Adrenal gland (tissue), 12 donors: ENCODE data around the gene DZANK1. TPM values are rescaled to one million over a fixed set of nuclear protein-coding genes. Genes with fewer than 3 reads are reported as not detected.

ENCODE experiments used
- DNase-seq, 7 donors: peaks; one replicate each; pipeline ENCODE4 v3.0.0-alpha.2; 2019 to 2020
- H3K27ac ChIP-seq, 5 donors: fragments of 200-600 bp; sonication (generic) in 4 of 5; 1 replicate in 3 of 5; 2 replicates in 2 of 5; pipeline versions ENCODE4 v1.5.1 to v1.8.0; 2016 to 2020; ENCODE audit warnings: mild to moderate bottlenecking in 1 of 5
- H3K27me3 ChIP-seq: fragments of 200-600 bp; 2 replicates; pipeline ENCODE4 v1.8.0; 2021
- H3K36me3 ChIP-seq, 2 donors: fragments of 200-600 bp; replicated peaks in 1 of 2; 1 replicate in 1 of 2; 2 replicates in 1 of 2; pipeline versions ENCODE4 v1.5.1 to v1.8.0; 2018 to 2022
- H3K4me1 ChIP-seq, 2 donors: fragments of 200-600 bp; replicated peaks in 1 of 2; 1 replicate in 1 of 2; 2 replicates in 1 of 2; pipeline versions ENCODE4 v1.5.1 to v1.8.0; 2018 to 2021
- H3K4me3 ChIP-seq, 4 donors: fragments of 200-600 bp; sonication (generic) in 3 of 4; one replicate each; pipeline ENCODE4 v1.5.1; 2016 to 2018
- H3K9me3 ChIP-seq, 3 donors: fragments of 200-600 bp; sonication (generic) in 1 of 3; replicated peaks in 1 of 3; 1 replicate in 2 of 3; 2 replicates in 1 of 3; pipeline versions ENCODE4 v1.5.1 to v1.8.0; 2016 to 2021
- POLR2A ChIP-seq, 2 donors: fragments of 450-650 bp; IDR thresholded peaks; one replicate each; pipeline ENCODE4 v1.6.1; 2017; ENCODE audit warnings: antibody characterized with exemption in 2 of 2, mild to moderate bottlenecking in 2 of 2, moderate library complexity in 1 of 2
- WGBS, 4 donors: extraction: QIAGEN DNeasy Blood & Tissue Kit in 2 of 4; methylation state at CpG; one replicate each; pipeline versions ENCODE4 v1.1.5 to v1.1.7; 2013 to 2017; 5-methylcytosine and 5-hydroxymethylcytosine counted together
- intact Hi-C, 2 donors: fragments of 100-400 bp; cut with DNase I; formaldehyde crosslinking; loops; one replicate each; pipeline versions ENCODE4 v1.14.1 to v1.15.0; 2022 to 2023
- polyA plus RNA-seq, 3 donors: library from polyadenylated mRNA; stranded (reverse); fragments of 200-250 nt in 2 of 3; fragments of 350-450 nt in 1 of 3; fragmentation: Illumina TruSeq in 1 of 3; extraction: RNeasy Lipid Tissue Mini Kit (QIAGEN cat#74804) in 1 of 3; gene quantifications; one replicate each; pipeline ENCODE4 v1.2.3, GENCODE V29; 2013 to 2014
- total RNA-seq, 9 donors: library from RNA; depleted of rRNA in 4 of 9; stranded (reverse); fragments of >200 nt in 4 of 9; fragments of 120-200 nt in 1 of 9; fragmentation: NEBNext Ultra II Directional in 1 of 9; extraction: Animal tissue kit (Norgen Biotek cat#: 25700) in 1 of 9; gene quantifications; one replicate each; pipeline versions ENCODE4 v1.1.0 to v1.2.4, GENCODE V29; 2013 to 2023
- TF ChIP-seq, protein P1 (sequence below), 6 experiments: fragments of 450-650 bp in 4 of 6; fragments of 200-600 bp in 2 of 6; sonication (generic) in 1 of 6; IDR thresholded peaks; 1 replicate in 5 of 6; 2 replicates in 1 of 6; pipeline versions ENCODE4 v1.5.1 to v1.8.0; 2016 to 2021; ENCODE audit warnings: antibody characterized with exemption in 6 of 6, mild to moderate bottlenecking in 2 of 6, moderate library complexity in 1 of 6
- donor health status: healthy with polysubstance abuse.
- donor health status: Bipolar disorder and iron deficiency.
- donor health status: DM: yes; HTN: yes; CAD: no.
- donor health status: DM: no; HTN: no; CAD: no.
- donor health status: DM: no; HTN: no; CAD: no.
- donor health status: DM: yes; HTN: yes; CAD: no.

Gene DZANK1
- total and polyA plus RNA-seq, 12 donors, result 1.3 to 5.7 (median 3.0) TPM

DNA sequence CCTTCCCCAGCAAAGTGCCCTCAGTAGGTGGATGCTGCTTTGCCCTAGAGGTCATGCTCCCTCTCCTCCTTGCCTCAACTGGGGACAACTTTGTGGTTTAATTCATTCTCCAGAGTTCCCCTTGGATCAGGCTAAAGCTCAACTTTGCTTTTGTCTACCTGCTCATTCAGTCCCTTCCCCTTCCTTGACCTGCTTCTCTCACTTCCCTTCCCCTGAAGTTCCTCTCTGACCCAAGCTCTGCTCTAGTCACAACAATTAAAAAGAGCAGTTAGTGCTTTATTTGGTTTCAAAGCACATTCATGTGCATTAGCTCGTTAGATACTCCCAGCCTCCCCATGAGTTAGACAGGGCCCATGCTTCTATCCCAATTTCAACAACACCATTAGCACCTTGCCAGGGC is 71.3 kb downstream of the DZANK1 start:
- no peak overlapping the region for H3K4me3 ChIP-seq
- 68 to 80% (median 74%) methylated on average over 1 of the region's 1 CpG for WGBS, 4 donors
- no peak overlapping the region for H3K27ac ChIP-seq
- H3K36me3 ChIP-seq, result no peaks in the 10 kb centered on the region
- H3K9me3 ChIP-seq, result no peaks in the 10 kb centered on the region
- H3K27me3 ChIP-seq, result no peaks in the 10 kb centered on the region
- TF ChIP-seq, protein P1, sequence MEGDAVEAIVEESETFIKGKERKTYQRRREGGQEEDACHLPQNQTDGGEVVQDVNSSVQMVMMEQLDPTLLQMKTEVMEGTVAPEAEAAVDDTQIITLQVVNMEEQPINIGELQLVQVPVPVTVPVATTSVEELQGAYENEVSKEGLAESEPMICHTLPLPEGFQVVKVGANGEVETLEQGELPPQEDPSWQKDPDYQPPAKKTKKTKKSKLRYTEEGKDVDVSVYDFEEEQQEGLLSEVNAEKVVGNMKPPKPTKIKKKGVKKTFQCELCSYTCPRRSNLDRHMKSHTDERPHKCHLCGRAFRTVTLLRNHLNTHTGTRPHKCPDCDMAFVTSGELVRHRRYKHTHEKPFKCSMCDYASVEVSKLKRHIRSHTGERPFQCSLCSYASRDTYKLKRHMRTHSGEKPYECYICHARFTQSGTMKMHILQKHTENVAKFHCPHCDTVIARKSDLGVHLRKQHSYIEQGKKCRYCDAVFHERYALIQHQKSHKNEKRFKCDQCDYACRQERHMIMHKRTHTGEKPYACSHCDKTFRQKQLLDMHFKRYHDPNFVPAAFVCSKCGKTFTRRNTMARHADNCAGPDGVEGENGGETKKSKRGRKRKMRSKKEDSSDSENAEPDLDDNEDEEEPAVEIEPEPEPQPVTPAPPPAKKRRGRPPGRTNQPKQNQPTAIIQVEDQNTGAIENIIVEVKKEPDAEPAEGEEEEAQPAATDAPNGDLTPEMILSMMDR (IDR thresholded peaks at IDR 0.05), result no peak
- TF ChIP-seq POLR2A (IDR thresholded peaks at IDR 0.05), result no peak
- DNase-seq, result no peak
- no peaks in the 10 kb centered on the region for H3K4me1 ChIP-seq
- intact Hi-C loops, result no loop called here

DNA sequence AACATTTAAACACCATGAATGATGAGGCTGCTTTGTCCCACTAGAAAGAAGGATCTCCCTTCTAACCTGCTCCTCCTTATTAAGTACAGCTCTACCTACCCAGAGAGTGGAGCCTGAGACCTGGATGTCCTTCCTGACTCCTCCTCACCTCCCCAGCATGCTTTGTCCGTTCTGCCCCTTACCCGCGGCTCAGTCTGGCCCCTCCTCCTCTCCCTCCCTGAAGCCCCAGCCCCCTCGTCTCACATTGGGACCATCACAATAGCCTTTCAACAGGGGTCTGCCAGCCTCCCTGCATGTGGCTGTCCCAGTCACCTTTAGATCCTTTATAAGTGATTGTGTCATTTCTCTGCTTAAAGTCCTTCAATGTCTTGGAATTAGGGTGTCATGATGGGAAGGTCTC is 72.5 kb downstream of the DZANK1 start:
- Histone ChIP-seq H3K4me3 (no peak overlapping the region), H3K27me3 (no peaks in the 10 kb centered on the region), H3K27ac (no peak overlapping the region), H3K9me3 (no peaks in the 10 kb centered on the region), H3K4me1 (no peaks in the 10 kb centered on the region), H3K36me3 (no peaks in the 10 kb centered on the region)
- no peak for TF ChIP-seq POLR2A (IDR thresholded peaks at IDR 0.05)
- TF ChIP-seq, protein P1 (IDR thresholded peaks at IDR 0.05), result no peak
- 68 to 79% (median 69%) methylated on average over 4 of the region's 4 CpGs for WGBS, 4 donors
- no peak for DNase-seq
- intact Hi-C loops, result no loop called here

DNA sequence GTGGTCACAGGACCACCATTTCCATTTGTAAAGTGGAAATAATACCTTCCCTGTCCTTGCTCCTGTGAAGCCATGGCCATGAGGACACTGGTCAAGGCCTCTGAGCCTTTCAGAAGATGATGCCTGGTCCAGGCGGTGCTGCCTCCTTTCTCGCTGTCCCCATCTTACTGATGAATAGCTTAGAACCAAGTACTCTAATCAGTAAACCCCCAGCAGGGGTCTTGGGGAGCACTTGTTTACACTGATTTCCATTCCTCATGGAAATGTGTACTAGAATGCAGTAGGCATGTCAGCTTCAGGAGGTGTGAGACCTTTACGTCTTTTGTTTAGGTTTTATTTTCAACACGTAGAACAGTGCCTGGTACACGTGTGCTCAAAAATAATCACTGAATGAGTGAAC is 75.1 kb downstream of the DZANK1 start:
- H3K36me3 ChIP-seq, result no peaks in the 10 kb centered on the region
- H3K4me3 ChIP-seq, result no peak overlapping the region
- H3K9me3 ChIP-seq, result no peaks in the 10 kb centered on the region
- TF ChIP-seq, protein P1 (IDR thresholded peaks at IDR 0.05), result no peak
- TF ChIP-seq POLR2A (IDR thresholded peaks at IDR 0.05), result no peak
- intact Hi-C loops, result no loop called here
- peaks cover 11 to 17% of the 10 kb centered on the region in 2 donors for H3K4me1 ChIP-seq
- no peaks in the 10 kb centered on the region for H3K27me3 ChIP-seq
- no peak overlapping the region for H3K27ac ChIP-seq
- no peak for DNase-seq
- 77 to 94% (median 86%) methylated on average over 5 of the region's 5 CpGs for WGBS, 4 donors

DNA sequence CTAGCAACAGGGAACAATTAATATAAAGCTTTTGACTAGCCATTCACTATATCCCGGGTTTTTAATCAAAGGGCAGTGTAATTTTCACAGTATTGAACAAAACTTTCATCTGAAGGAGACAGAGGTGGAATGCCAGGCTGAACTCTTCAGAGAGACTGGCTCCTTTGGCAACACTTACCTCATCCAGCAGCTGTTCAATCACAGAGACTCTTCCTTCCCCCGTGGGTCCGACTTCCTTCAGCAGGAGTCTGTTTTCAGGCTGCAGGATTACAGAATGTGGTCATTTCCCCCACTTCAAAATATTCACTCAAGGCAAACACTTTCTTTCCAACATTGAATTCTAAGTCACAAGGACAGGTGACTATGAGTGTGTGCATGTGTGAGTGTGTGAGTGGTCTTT is 76.6 kb downstream of the DZANK1 start:
- no peaks in the 10 kb centered on the region for H3K27me3 ChIP-seq
- no peak for TF ChIP-seq POLR2A (IDR thresholded peaks at IDR 0.05)
- TF ChIP-seq, protein P1 (IDR thresholded peaks at IDR 0.05), result no peak
- no peak overlapping the region for H3K4me3 ChIP-seq
- no peak overlapping the region for H3K27ac ChIP-seq
- H3K9me3 ChIP-seq, result no peaks in the 10 kb centered on the region
- no peak for DNase-seq
- peaks cover 17 to 31% of the 10 kb centered on the region in 2 donors for H3K4me1 ChIP-seq
- WGBS, 4 donors, result 63 to 71% (median 66%) methylated on average over 3 of the region's 3 CpGs
- intact Hi-C loops, result no loop called here
- H3K36me3 ChIP-seq, result no peaks in the 10 kb centered on the region
